PC-3 (cell line): ENCODE data around the gene APLP1.

Source experiments
- EZH2 ChIP-seq: fragments of 300-600 bp; sonication (generic); IDR thresholded peaks from one replicate; pipeline ENCODE4 v1.6.1; 2017; ENCODE audit warnings: antibody characterized with exemption, mild to moderate bottlenecking, low read length; ENCODE audit not compliant: unreplicated experiment
- EZH2phosphoT487 ChIP-seq: fragments of 300-600 bp; sonication (generic); IDR thresholded peaks from 2 replicates; pipeline ENCODE4 v1.6.1; 2018; ENCODE audit warnings: mild to moderate bottlenecking, antibody characterized with exemption, low read length, borderline replicate concordance
- TF ChIP-seq, protein P1 (sequence below): fragments of 300-600 bp; sonication (generic); conservative IDR thresholded peaks from 2 replicates; pipeline ENCODE4 v1.5.1; 2017; ENCODE audit warnings: antibody characterized with exemption, low read depth, mild to moderate bottlenecking, low read length

DNA sequence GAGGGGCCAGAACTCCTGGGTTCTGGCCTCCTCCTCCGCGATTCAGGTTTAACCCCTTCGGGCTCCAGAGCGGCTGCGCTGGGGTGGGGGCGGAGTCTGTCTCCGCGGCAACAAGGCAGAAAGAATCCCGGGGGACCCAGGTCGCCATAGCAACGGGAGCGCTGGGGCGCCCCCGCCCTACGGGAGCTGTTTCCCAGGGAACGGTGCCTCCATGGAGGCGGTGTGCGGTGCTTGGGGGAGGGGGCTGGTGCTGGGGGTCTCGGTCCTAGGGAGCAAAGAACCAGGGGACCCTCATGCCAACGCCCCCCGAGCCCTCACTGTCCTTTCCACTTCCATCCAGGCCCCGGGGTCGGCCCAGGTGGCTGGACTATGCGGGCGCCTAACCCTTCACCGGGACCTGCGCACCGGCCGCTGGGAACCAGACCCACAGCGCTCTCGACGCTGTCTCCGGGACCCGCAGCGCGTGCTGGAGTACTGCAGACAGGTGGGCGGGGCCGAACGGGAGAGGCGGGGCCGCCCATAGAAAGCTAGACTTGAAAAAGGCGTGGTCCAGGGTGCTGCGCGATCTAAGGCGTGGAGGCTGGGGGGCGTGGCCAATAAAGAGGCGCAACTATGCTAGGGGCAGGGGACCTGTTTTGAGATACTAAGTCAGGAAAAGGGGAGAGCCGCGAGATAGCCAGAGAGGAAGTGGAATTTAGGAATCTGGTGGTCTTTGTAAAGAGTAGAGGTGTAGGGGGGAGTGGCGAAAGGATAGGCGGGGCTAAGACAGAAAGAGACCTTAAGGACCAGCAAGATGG lies 1.2 kb downstream of the APLP1 start:
- TF ChIP-seq, protein P1, sequence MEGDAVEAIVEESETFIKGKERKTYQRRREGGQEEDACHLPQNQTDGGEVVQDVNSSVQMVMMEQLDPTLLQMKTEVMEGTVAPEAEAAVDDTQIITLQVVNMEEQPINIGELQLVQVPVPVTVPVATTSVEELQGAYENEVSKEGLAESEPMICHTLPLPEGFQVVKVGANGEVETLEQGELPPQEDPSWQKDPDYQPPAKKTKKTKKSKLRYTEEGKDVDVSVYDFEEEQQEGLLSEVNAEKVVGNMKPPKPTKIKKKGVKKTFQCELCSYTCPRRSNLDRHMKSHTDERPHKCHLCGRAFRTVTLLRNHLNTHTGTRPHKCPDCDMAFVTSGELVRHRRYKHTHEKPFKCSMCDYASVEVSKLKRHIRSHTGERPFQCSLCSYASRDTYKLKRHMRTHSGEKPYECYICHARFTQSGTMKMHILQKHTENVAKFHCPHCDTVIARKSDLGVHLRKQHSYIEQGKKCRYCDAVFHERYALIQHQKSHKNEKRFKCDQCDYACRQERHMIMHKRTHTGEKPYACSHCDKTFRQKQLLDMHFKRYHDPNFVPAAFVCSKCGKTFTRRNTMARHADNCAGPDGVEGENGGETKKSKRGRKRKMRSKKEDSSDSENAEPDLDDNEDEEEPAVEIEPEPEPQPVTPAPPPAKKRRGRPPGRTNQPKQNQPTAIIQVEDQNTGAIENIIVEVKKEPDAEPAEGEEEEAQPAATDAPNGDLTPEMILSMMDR = no peak
- no peak for TF ChIP-seq EZH2
- no peak for TF ChIP-seq EZH2phosphoT487
